Natural killer cell treated with Interleukin-12 subunit alpha and Interleukin-12 subunit beta and Interleukin-15 and Interleukin-18, amount 100 ng/mL, for 72 hours (primary cell): ENCODE measurements around the gene PAK5. TPM values are rescaled to one million over a fixed set of nuclear protein-coding genes. Genes with fewer than 3 reads are reported as not detected.

ENCODE experiments used
- ATAC-seq, 2 donors: fragments of 150-1000 bp; cut with Tn5 transposase in 1 of 2; sonication (Bioruptor Pico), chemical (Tn5 transposase) in 1 of 2; 2 replicates each; pipeline ENCODE4 v1.10.0; 2021
- DNase-seq: peaks from one replicate; pipeline ENCODE4 v3.0.0; 2022; ENCODE audit warnings: low spot score
- H3K27ac Mint-ChIP-seq, 2 donors: 1 replicate in 1 of 2; 2 replicates in 1 of 2; pipeline ENCODE4 v1.8.0; 2022; ENCODE audit warnings: mixed read lengths in 2 of 2, mild to moderate bottlenecking in 1 of 2, moderate library complexity in 1 of 2
- H3K27me3 Mint-ChIP-seq, 2 donors: 1 replicate in 1 of 2; 2 replicates in 1 of 2; pipeline ENCODE4 v1.8.0; 2022; ENCODE audit warnings: mixed read lengths in 2 of 2
- H3K36me3 Mint-ChIP-seq: one replicate; pipeline ENCODE4 v1.8.0; 2022; ENCODE audit warnings: mixed read lengths
- H3K4me1 Mint-ChIP-seq, 2 donors: 1 replicate in 1 of 2; 2 replicates in 1 of 2; pipeline ENCODE4 v1.8.0; 2022; ENCODE audit warnings: low read depth in 2 of 2, mixed read lengths in 2 of 2, mild to moderate bottlenecking in 1 of 2
- H3K4me3 Mint-ChIP-seq: one replicate; pipeline ENCODE4 v1.8.0; 2022; ENCODE audit warnings: mixed read lengths
- H3K9me3 Mint-ChIP-seq: 2 replicates; pipeline ENCODE4 v1.8.0; 2022; ENCODE audit warnings: mixed read lengths
- total RNA-seq, 2 donors: library from RNA; stranded (reverse); gene quantifications; one replicate each; pipeline ENCODE4 v1.2.3, GENCODE V29; 2022

PAK5 gene
- total RNA-seq, 2 donors from 2014 or later, result not detected

DNA sequence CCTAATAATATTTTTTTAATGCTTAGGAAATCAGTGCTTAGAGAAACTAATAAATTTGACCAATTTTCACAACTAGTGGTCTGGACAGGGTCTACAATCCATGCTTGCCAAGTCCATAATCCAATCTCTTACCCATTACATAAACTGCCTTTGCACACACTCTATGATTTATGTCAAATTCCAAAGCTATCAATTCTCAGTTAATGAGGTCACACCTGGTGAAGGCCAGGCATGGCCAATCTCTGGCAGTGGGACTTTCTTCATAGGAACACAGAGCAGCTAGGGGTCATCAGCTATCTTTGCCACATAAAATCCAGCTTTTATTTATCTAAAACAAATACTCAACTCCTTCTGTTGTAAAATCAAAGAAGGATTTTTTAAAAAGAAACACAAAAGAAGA lies 21.2 kb downstream of the PAK5 start:
- Mint-ChIP-seq H3K9me3 (peaks cover 8% of the 10 kb centered on the region), H3K27ac (no peak overlapping the region), H3K4me3 (no peak overlapping the region), H3K36me3 (no peaks in the 10 kb centered on the region), H3K4me1 (no peaks in the 10 kb centered on the region), H3K27me3 (no peaks in the 10 kb centered on the region)
- ATAC-seq, result no peak
- no peak for DNase-seq

- no peak overlapping the region for H3K4me3 Mint-ChIP-seq
- no peaks in the 10 kb centered on the region for H3K27me3 Mint-ChIP-seq
- ATAC-seq (no peak), DNase-seq (no peak)
- H3K36me3 Mint-ChIP-seq, result no peaks in the 10 kb centered on the region
- H3K27ac Mint-ChIP-seq, result no peak overlapping the region
- H3K9me3 Mint-ChIP-seq, result peaks cover 4% of the 10 kb centered on the region
- no peaks in the 10 kb centered on the region for H3K4me1 Mint-ChIP-seq
These were observed 23.2 kb downstream of the PAK5 start for GRCh38 chr20:9815632-9816031.

DNA sequence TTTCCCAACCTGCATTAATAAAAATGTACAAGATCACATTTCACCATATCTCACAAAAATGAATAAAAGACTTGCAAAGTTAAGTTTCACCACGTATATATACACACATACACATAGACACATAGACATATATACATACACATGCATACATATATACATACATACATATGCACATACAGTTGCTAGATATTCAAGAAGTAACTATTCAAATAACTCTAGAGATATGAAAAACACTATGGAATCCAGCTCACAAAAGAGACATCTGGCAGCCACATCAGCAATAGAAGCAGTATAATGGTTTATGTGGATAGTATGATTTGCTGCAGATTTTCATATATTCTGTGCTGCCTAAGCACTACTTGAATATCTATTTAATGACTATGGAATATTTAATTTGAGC lies 28.1 kb downstream of the PAK5 start:
- no peak for ATAC-seq
- DNase-seq, result no peak
- no peaks in the 10 kb centered on the region for H3K27me3 Mint-ChIP-seq
- H3K36me3 Mint-ChIP-seq, result no peaks in the 10 kb centered on the region
- no peaks in the 10 kb centered on the region for H3K4me1 Mint-ChIP-seq
- peaks cover 2% of the 10 kb centered on the region for H3K9me3 Mint-ChIP-seq
- H3K4me3 Mint-ChIP-seq, result no peak overlapping the region
- H3K27ac Mint-ChIP-seq, result no peak overlapping the region

GRCh38 chr20:9809271-9809670 lies 29.6 kb downstream of the PAK5 start:
- no peak for ATAC-seq
- no peaks in the 10 kb centered on the region for H3K36me3 Mint-ChIP-seq

GRCh38 chr20:9808166-9808565 lies 30.7 kb downstream of the PAK5 start:
- Mint-ChIP-seq H3K27ac (no peak overlapping the region), H3K4me3 (no peak overlapping the region), H3K27me3 (no peaks in the 10 kb centered on the region), H3K9me3 (peaks cover 5% of the 10 kb centered on the region), H3K36me3 (no peaks in the 10 kb centered on the region), H3K4me1 (no peaks in the 10 kb centered on the region)
- ATAC-seq, result no peak
- no peak for DNase-seq

More at GRCh38 chr20:9809271-9809670, 29.6 kb downstream of the PAK5 start:
- Mint-ChIP-seq H3K4me3 (no peak overlapping the region), H3K4me1 (no peaks in the 10 kb centered on the region), H3K27ac (no peak overlapping the region), H3K9me3 (peaks cover 2% of the 10 kb centered on the region), H3K27me3 (no peaks in the 10 kb centered on the region)
- no peak for DNase-seq

- Mint-ChIP-seq H3K36me3 (no peaks in the 10 kb centered on the region), H3K27me3 (no peaks in the 10 kb centered on the region), H3K4me3 (no peak overlapping the region), H3K27ac (no peak overlapping the region), H3K9me3 (peaks cover 6% of the 10 kb centered on the region), H3K4me1 (no peaks in the 10 kb centered on the region)
- ATAC-seq (no peak), DNase-seq (no peak)
These were observed 31.7 kb downstream of the PAK5 start for GRCh38 chr20:9807136-9807535.

DNA sequence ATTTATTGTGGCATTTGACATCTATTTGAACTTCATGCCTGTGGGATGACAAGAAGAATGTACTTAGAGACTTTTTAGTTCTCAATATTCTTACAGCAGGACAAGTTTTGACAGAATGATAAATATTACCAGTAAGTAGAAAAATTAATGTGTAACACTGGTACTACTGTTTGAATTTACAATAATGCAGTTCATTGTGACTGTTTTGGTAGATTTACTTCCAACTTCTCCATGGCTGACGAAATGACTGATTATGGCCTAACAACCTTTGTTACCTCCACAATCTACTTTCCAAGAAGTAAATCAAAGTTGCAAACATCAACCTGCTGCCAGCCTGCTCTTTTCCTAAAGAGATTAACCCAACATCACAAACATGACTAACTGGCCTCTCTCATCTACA lies 38.5 kb downstream of the PAK5 start:
- no peak for DNase-seq
- Mint-ChIP-seq H3K36me3 (no peaks in the 10 kb centered on the region), H3K9me3 (peaks cover 17% of the 10 kb centered on the region), H3K4me3 (no peak overlapping the region), H3K27me3 (no peaks in the 10 kb centered on the region), H3K4me1 (no peaks in the 10 kb centered on the region), H3K27ac (no peak overlapping the region)
- no peak for ATAC-seq

DNA sequence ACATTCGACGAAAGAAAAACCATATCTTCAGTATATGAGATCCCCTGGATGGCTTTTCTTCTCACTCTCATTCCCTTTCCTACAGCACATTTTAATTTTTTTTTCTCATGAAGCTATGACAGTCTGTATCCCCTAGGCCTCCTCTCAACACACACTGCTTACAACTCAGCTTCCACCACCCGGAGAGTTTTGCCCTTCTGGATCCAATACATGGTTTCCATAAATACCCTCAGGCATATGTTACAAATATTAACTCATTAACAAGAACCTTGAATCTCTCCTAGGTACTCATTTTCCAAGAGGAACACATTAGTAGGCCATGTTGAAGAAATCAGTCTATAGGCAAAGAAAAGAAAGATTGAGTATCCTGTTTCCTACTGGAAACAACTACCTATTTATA lies 44.0 kb downstream of the PAK5 start:
- no peaks in the 10 kb centered on the region for H3K4me1 Mint-ChIP-seq
- ATAC-seq (no peak), DNase-seq (no peak)
- peaks cover 19% of the 10 kb centered on the region for H3K9me3 Mint-ChIP-seq
- H3K4me3 Mint-ChIP-seq, result no peak overlapping the region
- no peaks in the 10 kb centered on the region for H3K36me3 Mint-ChIP-seq
- no peak overlapping the region for H3K27ac Mint-ChIP-seq
- H3K27me3 Mint-ChIP-seq, result no peaks in the 10 kb centered on the region

GRCh38 chr20:9792674-9793073 lies 46.2 kb downstream of the PAK5 start:
- DNase-seq (no peak), ATAC-seq (no peak)
- Mint-ChIP-seq H3K4me3 (no peak overlapping the region), H3K36me3 (no peaks in the 10 kb centered on the region), H3K9me3 (peaks cover 11% of the 10 kb centered on the region), H3K27ac (no peak overlapping the region), H3K4me1 (no peaks in the 10 kb centered on the region), H3K27me3 (no peaks in the 10 kb centered on the region)

DNA sequence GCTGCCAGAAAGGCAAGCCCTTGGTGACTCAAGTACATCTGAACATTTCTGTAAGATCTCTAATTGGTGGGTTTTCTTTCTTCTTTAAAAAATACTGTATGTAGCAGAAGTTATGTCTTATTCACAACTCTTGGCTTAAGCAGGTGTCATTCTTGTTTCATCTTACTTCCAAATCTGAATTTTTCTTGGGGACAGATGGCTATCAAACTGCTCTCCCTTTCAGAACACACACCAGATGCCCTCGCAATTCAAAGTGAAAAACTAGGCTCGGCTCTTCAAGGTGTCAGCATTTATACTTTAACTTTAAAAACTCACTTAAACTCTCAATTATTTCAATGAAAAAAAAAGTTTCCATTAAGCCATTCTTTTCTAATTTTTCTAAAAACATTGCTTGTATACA lies 49.7 kb downstream of the PAK5 start:
- no peaks in the 10 kb centered on the region for H3K27me3 Mint-ChIP-seq
- no peaks in the 10 kb centered on the region for H3K4me1 Mint-ChIP-seq
- H3K36me3 Mint-ChIP-seq, result no peaks in the 10 kb centered on the region
- DNase-seq, result no peak
- H3K9me3 Mint-ChIP-seq, result peaks cover 9% of the 10 kb centered on the region
- H3K27ac Mint-ChIP-seq, result no peak overlapping the region
- ATAC-seq, result no peak
- H3K4me3 Mint-ChIP-seq, result no peak overlapping the region

GRCh38 chr20:9775176-9775575 lies 63.7 kb downstream of the PAK5 start:
- no peak overlapping the region for H3K27ac Mint-ChIP-seq
- H3K27me3 Mint-ChIP-seq, result no peaks in the 10 kb centered on the region
- H3K9me3 Mint-ChIP-seq, result peaks cover 11% of the 10 kb centered on the region
- no peak overlapping the region for H3K4me3 Mint-ChIP-seq
- DNase-seq, result no peak
- no peaks in the 10 kb centered on the region for H3K36me3 Mint-ChIP-seq
- H3K4me1 Mint-ChIP-seq, result no peaks in the 10 kb centered on the region
- no peak for ATAC-seq

- H3K4me1 Mint-ChIP-seq, result no peaks in the 10 kb centered on the region
- no peaks in the 10 kb centered on the region for H3K36me3 Mint-ChIP-seq
- no peak for DNase-seq
- ATAC-seq, result no peak
- no peaks in the 10 kb centered on the region for H3K27me3 Mint-ChIP-seq
- H3K27ac Mint-ChIP-seq, result no peak overlapping the region
- H3K9me3 Mint-ChIP-seq, result peaks cover 14% of the 10 kb centered on the region
- H3K4me3 Mint-ChIP-seq, result no peak overlapping the region
These were observed 68.9 kb downstream of the PAK5 start for GRCh38 chr20:9769954-9770353.

- peaks cover 3% of the 10 kb centered on the region for H3K9me3 Mint-ChIP-seq
- H3K36me3 Mint-ChIP-seq, result peaks cover 4% of the 10 kb centered on the region
- no peaks in the 10 kb centered on the region for H3K27me3 Mint-ChIP-seq
- no peak for ATAC-seq
- H3K4me3 Mint-ChIP-seq, result no peak overlapping the region
- no peak overlapping the region for H3K27ac Mint-ChIP-seq
- no peak for DNase-seq
- H3K4me1 Mint-ChIP-seq, result no peaks in the 10 kb centered on the region
These were observed 77.4 kb downstream of the PAK5 start for GRCh38 chr20:9761476-9761875.

- no peaks in the 10 kb centered on the region for H3K27me3 Mint-ChIP-seq
These were observed 79.5 kb downstream of the PAK5 start for GRCh38 chr20:9759392-9759791.

DNA sequence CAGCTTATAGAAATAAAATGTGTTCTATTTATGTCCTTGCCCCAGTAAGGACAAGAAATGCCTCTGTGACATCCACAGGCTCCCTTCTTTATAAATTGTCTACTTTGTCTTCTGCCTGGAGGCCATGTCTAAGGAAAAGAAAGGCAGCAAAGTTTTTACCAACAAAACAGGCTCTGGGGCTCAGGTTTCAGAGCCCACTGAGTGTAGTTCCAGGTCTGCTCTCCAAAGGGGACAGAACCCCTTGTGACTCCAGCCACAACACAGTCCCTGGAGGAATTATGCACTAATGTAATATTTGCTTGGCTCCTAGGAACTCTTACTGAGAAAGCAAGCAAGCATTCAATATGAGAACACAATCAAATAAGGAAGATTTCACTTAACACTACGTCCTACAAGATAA lies 80.1 kb downstream of the PAK5 start:
- ATAC-seq (no peak), DNase-seq (no peak)
- H3K27ac Mint-ChIP-seq, result no peak overlapping the region
- H3K9me3 Mint-ChIP-seq, result peaks cover 7% of the 10 kb centered on the region
- peaks cover 4% of the 10 kb centered on the region for H3K36me3 Mint-ChIP-seq
- H3K27me3 Mint-ChIP-seq, result no peaks in the 10 kb centered on the region
- no peak overlapping the region for H3K4me3 Mint-ChIP-seq
- H3K4me1 Mint-ChIP-seq, result no peaks in the 10 kb centered on the region

More at GRCh38 chr20:9759392-9759791, 79.5 kb downstream of the PAK5 start:
- ATAC-seq, result no peak
- no peak for DNase-seq
- H3K27ac Mint-ChIP-seq, result no peak overlapping the region
- no peaks in the 10 kb centered on the region for H3K4me1 Mint-ChIP-seq
- no peak overlapping the region for H3K4me3 Mint-ChIP-seq
- H3K36me3 Mint-ChIP-seq, result peaks cover 4% of the 10 kb centered on the region
- H3K9me3 Mint-ChIP-seq, result peaks cover 5% of the 10 kb centered on the region
